G401.6 (cell line): ENCODE results near the gene EDA2R.

Experiments used
- FAIRE-seq: peaks from 2 replicates; lab custom pipeline; 2012; peaks lifted over from hg19 to GRCh38; lab: Jason Lieb, UNC

Gene EDA2R, protein sequence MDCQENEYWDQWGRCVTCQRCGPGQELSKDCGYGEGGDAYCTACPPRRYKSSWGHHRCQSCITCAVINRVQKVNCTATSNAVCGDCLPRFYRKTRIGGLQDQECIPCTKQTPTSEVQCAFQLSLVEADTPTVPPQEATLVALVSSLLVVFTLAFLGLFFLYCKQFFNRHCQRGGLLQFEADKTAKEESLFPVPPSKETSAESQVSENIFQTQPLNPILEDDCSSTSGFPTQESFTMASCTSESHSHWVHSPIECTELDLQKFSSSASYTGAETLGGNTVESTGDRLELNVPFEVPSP

GRCh38 chrX:66638591-66639500 is at the start of gene EDA2R:
Gene EDA2R, minus strand, starts transcription at chrX:66639078. Its CDS starts 23,058 bp downstream, at chrX:66616020.
- FAIRE-seq: peak; percentile 95

DNA sequence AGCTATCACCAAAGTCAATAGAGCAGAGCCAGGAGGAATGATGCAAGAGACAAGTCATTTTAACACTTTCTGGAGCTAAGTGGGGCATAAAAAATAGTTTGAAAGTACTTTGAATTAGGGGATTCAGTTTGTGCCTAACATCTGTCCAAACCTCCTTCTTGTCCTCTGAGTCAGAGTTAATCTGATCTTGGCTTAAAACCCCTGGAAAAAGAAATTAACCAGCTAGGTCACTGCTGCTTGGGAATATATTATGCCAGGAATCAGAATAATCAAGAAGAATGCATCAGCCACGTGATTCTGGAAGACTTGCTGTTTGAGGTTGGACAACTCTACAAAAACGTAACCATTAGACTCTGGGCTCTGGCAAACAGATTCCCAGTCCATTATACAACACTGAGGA is 45.3 kb upstream of the EDA2R start:
- FAIRE-seq: no peak

DNA sequence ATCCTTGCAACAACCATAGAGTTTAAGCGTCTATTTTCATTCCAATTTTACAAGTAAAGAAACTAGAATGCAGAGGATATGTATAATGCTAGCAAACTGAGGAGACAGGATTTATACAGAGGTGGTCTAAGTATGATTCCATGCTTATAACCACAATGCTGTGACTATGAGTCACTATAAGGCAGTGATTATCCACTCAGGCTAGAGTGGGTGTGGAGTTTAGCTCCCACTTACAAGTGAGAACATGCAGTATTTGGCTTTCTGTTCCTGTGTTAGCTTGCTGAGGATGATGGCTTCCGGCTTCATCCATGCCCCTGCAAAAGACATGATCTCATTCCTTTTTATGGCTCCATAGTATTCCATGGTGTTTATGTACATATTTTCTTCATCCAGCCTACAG is 41.6 kb upstream of the EDA2R start:
- no peak for FAIRE-seq

GRCh38 chrX:66677430-66677829 is 38.6 kb upstream of the EDA2R start:
- no peak for FAIRE-seq

DNA sequence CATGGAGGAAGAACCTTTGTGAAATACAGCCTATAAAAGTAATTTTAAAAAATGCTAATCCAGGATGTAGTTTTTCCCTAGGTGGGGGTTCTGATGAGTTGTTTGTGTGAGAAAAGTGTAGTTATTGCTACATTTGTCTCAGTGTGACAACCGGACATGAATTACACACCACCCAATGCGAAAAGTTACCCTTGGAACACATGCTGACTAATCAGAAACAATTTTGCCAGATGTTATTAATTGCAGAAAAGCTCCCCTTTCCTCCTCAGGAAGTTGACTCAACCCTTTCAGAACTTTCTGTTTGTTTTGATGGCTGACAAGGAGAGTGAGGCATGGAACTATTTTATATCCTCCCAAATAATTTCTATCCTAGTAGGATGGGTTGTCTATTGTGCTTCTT is 38.1 kb upstream of the EDA2R start:
- FAIRE-seq: no peak

DNA sequence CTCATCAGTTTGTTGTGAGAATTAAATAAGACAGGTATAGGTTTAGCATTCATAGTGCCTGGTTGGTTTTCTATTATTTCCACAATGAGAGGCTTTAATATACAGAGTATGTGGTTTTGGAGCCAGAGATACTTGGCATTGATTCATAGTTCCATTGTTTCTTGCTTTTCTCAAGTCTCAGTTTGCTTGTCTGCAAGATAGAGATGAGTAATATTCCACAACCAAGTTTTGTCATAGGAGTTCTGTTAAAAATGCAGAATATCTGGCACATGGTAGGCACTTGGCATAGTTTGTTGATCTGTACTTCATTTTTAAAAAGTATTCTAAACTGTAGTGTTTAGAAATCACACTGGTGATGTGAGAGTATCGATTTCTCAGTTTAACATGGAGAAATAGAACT is 37.5 kb upstream of the EDA2R start:
- FAIRE-seq: no peak

- no peak for FAIRE-seq
These were observed 36.7 kb upstream of the EDA2R start for GRCh38 chrX:66675541-66675940.

- no peak for FAIRE-seq
These were observed 35.6 kb upstream of the EDA2R start for GRCh38 chrX:66674506-66674905.

GRCh38 chrX:66672106-66672505 is 33.2 kb upstream of the EDA2R start:
- FAIRE-seq: no peak

DNA sequence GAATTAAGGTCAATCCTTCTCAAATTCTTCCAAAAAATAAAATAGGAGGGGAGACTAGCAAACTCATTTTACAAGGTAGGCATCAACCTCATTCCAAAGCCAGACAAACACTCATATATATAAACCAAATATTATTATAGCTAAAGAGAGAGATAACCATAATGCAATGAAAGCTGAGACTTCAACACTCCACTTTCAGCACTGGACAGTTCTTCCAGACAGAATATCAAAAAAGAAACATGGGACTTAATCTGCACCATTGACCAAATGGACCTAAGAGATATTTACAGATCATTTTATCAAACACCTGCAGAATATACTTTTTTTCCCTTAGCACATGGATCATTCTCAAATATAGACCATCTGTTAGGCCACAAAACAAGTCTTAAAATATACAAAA is 15.5 kb upstream of the EDA2R start:
- no peak for FAIRE-seq

DNA sequence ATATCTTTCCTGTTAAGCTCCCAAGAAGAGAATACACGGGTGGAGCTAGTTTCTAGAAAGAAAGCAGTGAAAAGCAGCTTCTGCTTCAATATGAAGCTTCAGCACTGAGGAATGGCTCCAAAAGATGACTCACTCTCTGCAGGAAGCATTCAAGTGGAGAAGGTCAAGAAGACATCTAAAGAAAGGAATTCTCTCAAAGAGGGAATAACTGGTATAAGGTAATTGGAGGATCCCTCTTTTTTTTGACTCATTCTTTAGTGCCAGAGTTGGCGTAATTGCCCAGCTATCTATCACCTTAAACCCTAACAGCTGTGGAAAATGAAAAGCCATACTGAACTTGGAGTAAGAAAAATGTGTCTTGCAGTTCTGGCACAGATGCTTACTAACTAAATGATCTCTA is 3.5 kb downstream of the EDA2R start:
- no peak for FAIRE-seq

GRCh38 chrX:66634272-66634671 is 4.6 kb downstream of the EDA2R start:
- FAIRE-seq: no peak

GRCh38 chrX:66633541-66633940 is 5.3 kb downstream of the EDA2R start:
- no peak for FAIRE-seq

DNA sequence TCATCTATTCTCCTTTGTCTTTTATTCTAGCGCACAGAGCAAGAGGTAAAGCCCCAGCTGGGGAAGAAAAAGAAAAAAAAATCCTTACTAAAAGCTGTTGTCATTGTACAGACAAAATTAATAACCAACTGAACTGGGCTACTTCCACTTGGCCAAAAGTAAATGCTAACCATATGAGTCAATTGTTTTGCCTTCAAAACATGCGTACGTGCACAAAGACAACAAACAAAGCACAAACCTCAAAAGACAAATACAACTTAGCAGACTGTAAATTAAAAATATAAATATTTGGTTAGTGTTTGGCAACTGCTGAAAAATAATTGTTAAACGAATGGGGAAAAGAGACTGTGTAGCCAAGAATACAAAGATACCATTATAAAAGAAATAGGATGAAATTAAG is 5.9 kb downstream of the EDA2R start:
- FAIRE-seq: no peak

DNA sequence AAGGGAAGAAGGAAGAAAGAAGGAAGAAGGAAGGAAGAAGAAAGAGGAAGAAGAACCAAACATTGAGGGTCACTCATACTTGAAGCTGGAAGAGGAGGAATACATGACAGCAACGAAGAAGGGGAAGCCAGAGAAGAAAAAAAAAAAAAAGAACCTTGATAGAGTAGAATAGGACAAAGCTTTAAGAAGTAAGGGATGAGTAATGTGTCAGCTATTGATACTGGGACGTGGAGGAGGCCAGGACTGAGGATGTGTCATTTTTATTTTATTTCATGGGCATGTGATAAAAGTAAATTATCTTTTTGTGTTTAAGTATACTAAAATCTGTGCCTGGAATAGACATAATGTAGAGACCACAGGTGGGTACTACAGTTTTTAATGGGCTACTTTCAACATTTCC is 6.4 kb downstream of the EDA2R start:
- FAIRE-seq: no peak

DNA sequence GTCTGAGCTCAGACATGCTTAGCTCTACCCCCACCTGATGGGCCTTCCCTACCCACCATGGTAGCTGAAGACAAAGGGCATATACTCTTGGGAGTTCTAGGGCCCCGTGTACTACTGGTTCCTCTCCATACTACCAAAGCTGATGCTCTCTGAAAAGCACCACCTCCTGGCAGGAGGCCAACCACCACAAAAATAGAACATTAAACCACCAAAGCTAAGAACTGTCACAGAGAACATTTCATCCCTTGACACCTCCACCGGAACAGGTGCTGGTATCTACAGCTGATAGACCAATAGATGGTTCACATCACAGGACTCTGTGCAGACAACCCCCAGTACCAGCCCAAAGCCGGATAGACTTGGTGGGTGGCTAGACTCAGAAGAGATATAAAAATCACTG is 13.4 kb downstream of the EDA2R start:
- no peak for FAIRE-seq

- FAIRE-seq: no peak
These were observed 16.7 kb downstream of the EDA2R start for GRCh38 chrX:66622209-66622608.

- no peak for FAIRE-seq
These were observed 21.9 kb downstream of the EDA2R start for GRCh38 chrX:66616944-66617343.

DNA sequence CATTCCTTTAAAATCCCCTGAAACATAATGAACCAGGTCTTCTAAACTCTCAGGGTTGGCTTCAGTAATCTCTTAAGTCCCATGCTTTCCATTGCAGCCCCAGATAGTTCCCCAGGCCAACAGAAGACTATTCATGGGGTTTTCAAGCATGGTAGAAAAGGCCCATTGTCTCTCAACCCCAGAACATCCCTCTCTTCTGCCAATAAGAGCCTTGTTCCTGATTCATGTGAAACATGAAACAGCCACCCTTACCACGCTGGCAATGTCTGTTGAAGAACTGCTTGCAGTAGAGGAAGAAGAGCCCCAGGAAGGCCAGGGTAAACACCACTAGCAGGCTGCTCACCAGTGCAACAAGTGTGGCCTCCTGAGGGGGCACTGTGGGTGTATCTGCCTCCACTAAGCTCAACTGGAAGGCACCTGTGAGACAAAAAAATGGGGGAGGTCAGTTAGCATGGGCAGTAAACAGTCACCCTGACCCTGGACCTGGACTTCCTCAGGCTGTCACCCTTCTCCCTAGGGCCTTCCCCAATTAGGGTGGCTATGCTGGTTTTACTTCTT is 36.4 kb downstream of the EDA2R start:
- no peak for FAIRE-seq

- no peak for FAIRE-seq
These were observed 37.4 kb downstream of the EDA2R start for GRCh38 chrX:66601522-66601921.

- FAIRE-seq: no peak
These were observed 59.7 kb downstream of the EDA2R start for GRCh38 chrX:66579219-66579618.

- FAIRE-seq: no peak
These were observed 84.9 kb downstream of the EDA2R start for GRCh38 chrX:66553973-66554372.

DNA sequence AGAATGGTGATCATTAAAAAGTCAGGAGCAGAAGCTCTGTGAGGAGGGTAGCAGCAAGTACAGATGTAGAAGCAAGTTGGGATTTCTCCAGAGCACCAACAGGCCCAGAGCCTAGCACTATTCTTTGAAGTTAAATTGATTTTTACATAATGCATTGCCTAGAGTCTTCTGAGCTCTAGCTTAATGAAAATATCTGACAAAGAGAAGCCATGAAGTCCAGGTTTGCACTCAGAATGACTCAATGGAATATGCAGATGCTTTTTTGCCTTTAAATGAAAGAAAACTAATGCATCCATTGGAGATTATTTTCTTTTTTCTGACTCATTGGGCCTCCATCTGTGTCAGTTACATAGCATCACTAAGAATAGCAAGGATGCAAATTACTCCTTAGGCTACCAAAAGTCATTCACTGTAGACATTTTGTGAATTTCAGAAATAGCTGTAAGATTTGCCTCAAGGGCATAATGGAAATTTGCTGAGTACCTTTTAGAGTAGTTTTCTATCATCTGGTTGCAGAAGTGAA is 91.0 kb downstream of the EDA2R start:
- FAIRE-seq: no peak
